ENCODE measurements around the gene RNF213.
"Not testable (repeated sequence)": the region's sequence is repeated elsewhere in the genome, so short reads cannot be mapped to it uniquely, and the experiment has no call there.

RNF213 gene

GRCh38 chr17:80295146-80295545, 34.5 kb downstream of the RNF213 start:
- no peak for DNase-seq (ENCODE audit: low read depth)

- DNase-seq (ENCODE audit: low read depth) = no peak
Measured at GRCh38 chr17:80295559-80295958, 34.9 kb downstream of the RNF213 start.

- no peak for DNase-seq (ENCODE audit: low read depth)
Measured at GRCh38 chr17:80296221-80296620, 35.6 kb downstream of the RNF213 start.

- DNase-seq (ENCODE audit: low read depth) = no peak
Measured at GRCh38 chr17:80297996-80298560, 37.4 kb downstream of the RNF213 start.

- not testable (repeated sequence) for DNase-seq (ENCODE audit: low read depth)
Measured at GRCh38 chr17:80299350-80300100, 38.9 kb downstream of the RNF213 start.

- not testable (repeated sequence) for DNase-seq (ENCODE audit: low read depth)
Measured at GRCh38 chr17:80300756-80301155, 40.1 kb downstream of the RNF213 start.

GRCh38 chr17:80303824-80304223, 43.2 kb downstream of the RNF213 start:
- no peak for DNase-seq (ENCODE audit: low read depth)

- DNase-seq (ENCODE audit: low read depth) = no peak
Measured at GRCh38 chr17:80307994-80308691, 47.5 kb downstream of the RNF213 start.

- DNase-seq (ENCODE audit: low read depth) = no peak
Measured at GRCh38 chr17:80308692-80309517, 48.3 kb downstream of the RNF213 start.

- no peak for DNase-seq (ENCODE audit: low read depth)
Measured at GRCh38 chr17:80311216-80311827, 50.7 kb downstream of the RNF213 start.

- DNase-seq (ENCODE audit: low read depth) = no peak
Measured at GRCh38 chr17:80312621-80313135, 52.0 kb downstream of the RNF213 start.

GRCh38 chr17:80313160-80313829, 52.6 kb downstream of the RNF213 start:
- DNase-seq (ENCODE audit: low read depth) = no peak

GRCh38 chr17:80313946-80314345, 53.3 kb downstream of the RNF213 start:
- not testable (repeated sequence) for DNase-seq (ENCODE audit: low read depth)

- DNase-seq (ENCODE audit: low read depth) = no peak
Measured at GRCh38 chr17:80315517-80316182, 55.0 kb downstream of the RNF213 start.

GRCh38 chr17:80316431-80316830, 55.8 kb downstream of the RNF213 start:
- no peak for DNase-seq (ENCODE audit: low read depth)

- no peak for DNase-seq (ENCODE audit: low read depth)
Measured at GRCh38 chr17:80316927-80317705, 56.5 kb downstream of the RNF213 start.

GRCh38 chr17:80317706-80317980, 57.0 kb downstream of the RNF213 start:
- DNase-seq (ENCODE audit: low read depth) = no peak

- no peak for DNase-seq (ENCODE audit: low read depth)
Measured at GRCh38 chr17:80318166-80318565, 57.5 kb downstream of the RNF213 start.

- no peak for DNase-seq (ENCODE audit: low read depth)
Measured at GRCh38 chr17:80319262-80319998, 58.8 kb downstream of the RNF213 start.

Data from T-helper 22 cell (primary cell).